Testis (tissue), 3 donors: Measurements from ENCODE around the gene TRIM8. TPM values are rescaled to one million over a fixed set of nuclear protein-coding genes. Genes with fewer than 3 reads are reported as not detected.

Source experiments
- DNase-seq: peaks from one replicate; pipeline ENCODE4 v3.0.0-alpha.2; 2019
- H3K27ac ChIP-seq, 2 donors: fragments of 200-600 bp; sonication (generic); one replicate each; pipeline ENCODE4 v1.5.1; 2019
- H3K27me3 ChIP-seq: fragments of 200-600 bp; sonication (generic); one replicate; pipeline ENCODE4 v1.5.1; 2019
- H3K36me3 ChIP-seq: fragments of 200-600 bp; sonication (generic); one replicate; pipeline ENCODE4 v1.5.1; 2017; ENCODE audit warnings: low read depth; ENCODE audit errors: missing control alignments
- H3K4me1 ChIP-seq: fragments of 200-600 bp; sonication (generic); one replicate; pipeline ENCODE4 v1.5.1; 2019
- H3K4me3 ChIP-seq, 2 donors: fragments of 200-600 bp; sonication (generic); one replicate each; pipeline ENCODE4 v1.5.1; 2017 to 2019
- H3K9me3 ChIP-seq: fragments of 200-600 bp; sonication (generic); one replicate; pipeline ENCODE4 v1.5.1; 2017
- CTCF ChIP-seq, 3 experiments: fragments of 450-650 bp in 2 of 3; fragments of 200-600 bp in 1 of 3; sonication (generic) in 1 of 3; IDR thresholded peaks; one replicate each; pipeline ENCODE4 v1.5.1; 2016 to 2019; ENCODE audit warnings: antibody characterized with exemption in 3 of 3, mild to moderate bottlenecking in 2 of 3, moderate library complexity in 1 of 3
- POLR2A ChIP-seq: fragments of 450-650 bp; IDR thresholded peaks from one replicate; pipeline ENCODE4 v1.6.1; 2017; ENCODE audit warnings: antibody characterized with exemption, mild to moderate bottlenecking, moderate library complexity
- WGBS, 2 donors: methylation state at CpG; one replicate each; pipeline ENCODE4 v1.1.5; 2018; 5-methylcytosine and 5-hydroxymethylcytosine counted together
- intact Hi-C: fragments of 100-400 bp; cut with DNase I; formaldehyde crosslinking; loops from one replicate; pipeline ENCODE4 v1.15.1; 2023; ENCODE audit warnings: low total_unique reads
- polyA plus RNA-seq: library from polyadenylated mRNA; stranded (reverse); fragments of 350-450 nt; fragmentation: Illumina TruSeq; extraction: RNeasy Lipid Tissue Mini Kit (QIAGEN cat#74804); gene quantifications from one replicate; pipeline ENCODE4 v1.2.3, GENCODE V29; 2014; ENCODE audit warnings: low read depth, low replicate concordance; ENCODE audit not compliant: insufficient read depth
- total RNA-seq, 2 donors: library from RNA; depleted of rRNA; stranded (reverse); fragments of >200 nt; gene quantifications; one replicate each; pipeline ENCODE4 v1.2.3, GENCODE V29; 2016

TRIM8 gene
- total and polyA plus RNA-seq, 3 donors from 2014 or later = 69.8 to 170 (median 114) TPM

DNA sequence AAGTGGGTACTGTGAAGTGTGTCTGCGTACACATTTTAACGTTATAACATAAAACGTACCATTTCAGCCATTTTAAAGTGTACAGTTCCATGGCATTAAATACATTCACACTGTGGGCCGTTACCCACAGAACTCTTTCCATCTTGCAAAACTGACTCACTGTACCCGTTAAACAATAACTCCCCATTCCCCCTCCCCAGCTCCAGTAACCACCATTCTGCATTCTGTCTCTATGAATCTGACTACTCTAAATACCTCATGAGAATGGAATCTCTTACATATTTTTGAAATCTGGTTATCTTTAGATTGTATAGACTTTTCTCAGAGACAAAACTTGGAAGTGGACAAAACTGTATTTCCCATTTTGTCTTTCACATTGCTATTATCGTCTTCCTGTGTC, 60.6 kb downstream of the TRIM8 start:
- no peaks in the 10 kb centered on the region for H3K27me3 ChIP-seq
- no peak for TF ChIP-seq CTCF (IDR thresholded peaks at IDR 0.05)
- no peaks in the 10 kb centered on the region for H3K36me3 ChIP-seq
- H3K9me3 ChIP-seq = no peaks in the 10 kb centered on the region
- no peak overlapping the region for H3K4me3 ChIP-seq
- DNase-seq = no peak
- peaks cover 4% of the 10 kb centered on the region for H3K4me1 ChIP-seq
- 90 to 92% methylated on average over 6 of the region's 6 CpGs for WGBS, 2 donors
- H3K27ac ChIP-seq = no peak overlapping the region
- intact Hi-C loops = no loop called here

DNA sequence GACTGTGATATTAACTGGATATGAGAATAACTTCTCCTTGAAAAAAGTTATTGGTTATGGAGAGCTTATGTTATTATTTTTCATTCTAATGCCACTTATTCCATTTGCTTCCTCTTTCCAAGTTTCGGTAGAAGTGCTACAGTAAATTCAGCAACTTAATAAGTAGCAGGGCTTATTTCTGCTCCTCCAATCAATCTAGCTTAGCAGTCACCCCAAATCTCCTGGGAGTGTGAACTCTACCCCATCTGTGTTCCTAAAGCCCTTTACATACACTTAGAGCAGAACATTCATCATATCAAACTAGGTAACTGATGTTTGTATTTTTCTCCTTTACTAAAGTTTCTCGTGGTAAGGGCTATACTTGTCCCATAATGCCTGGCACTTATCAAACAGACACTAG, 61.3 kb downstream of the TRIM8 start:
- Histone ChIP-seq H3K4me3 (no peak overlapping the region), H3K36me3 (no peaks in the 10 kb centered on the region), H3K27ac (no peak overlapping the region), H3K4me1 (peaks cover 6% of the 10 kb centered on the region), H3K27me3 (no peaks in the 10 kb centered on the region), H3K9me3 (no peaks in the 10 kb centered on the region)
- no peak for DNase-seq
- TF ChIP-seq POLR2A (no peak), CTCF (IDR thresholded peaks at IDR 0.05) (no peak)
- intact Hi-C loops = no loop called here
- 80% methylated on average over 2 of the region's 2 CpGs for WGBS, 2 donors

Other genes with a start within 250 kb of the TRIM8 start
- gene NFKB2, start 248.8 kb upstream of the TRIM8 start, total RNA-seq = 10 to 100 TPM; 25.2 to 42.7 TPM
- gene NFKB2, start 248.8 kb upstream of the TRIM8 start, polyA plus RNA-seq = 18.4 TPM
- 10 to 100 TPM; 22.0 to 22.7 TPM for gene PSD, start 225.7 kb upstream of the TRIM8 start, total RNA-seq
- gene PSD, start 225.7 kb upstream of the TRIM8 start, polyA plus RNA-seq = 17.7 TPM
- gene FBXL15, start 223.6 kb upstream of the TRIM8 start, total RNA-seq = 10 to 100 TPM; 28.9 to 32.2 TPM
- gene FBXL15, start 223.6 kb upstream of the TRIM8 start, polyA plus RNA-seq = 9.2 TPM
- gene CUEDC2, start 211.9 kb upstream of the TRIM8 start, total RNA-seq = 10 to 100 TPM; 49.0 to 70.5 TPM
- 76.0 TPM for gene CUEDC2, start 211.9 kb upstream of the TRIM8 start, polyA plus RNA-seq
- 1 to 10 TPM in 1 of 2 donors, under 1 TPM in 1; 0.55 to 1.3 TPM for gene C10orf95, start 192.9 kb upstream of the TRIM8 start, total RNA-seq
- gene C10orf95, start 192.9 kb upstream of the TRIM8 start, polyA plus RNA-seq = 0.29 TPM
- 10 to 100 TPM; 97.6 to 97.7 TPM for gene ACTR1A, start 141.8 kb upstream of the TRIM8 start, total RNA-seq
- 126 TPM for gene ACTR1A, start 141.8 kb upstream of the TRIM8 start, polyA plus RNA-seq
- 10 to 100 TPM; 16.5 to 22.9 TPM for gene SUFU, start 140.5 kb upstream of the TRIM8 start, total RNA-seq
- gene SUFU, start 140.5 kb upstream of the TRIM8 start, polyA plus RNA-seq = 28.4 TPM
- gene ARL3, start 69.9 kb downstream of the TRIM8 start, total RNA-seq = 10 to 100 TPM; 10.8 to 10.9 TPM
- gene ARL3, start 69.9 kb downstream of the TRIM8 start, polyA plus RNA-seq = 25.2 TPM
- 1 to 10 TPM; 5.6 to 9.8 TPM for gene SFXN2, start 70.2 kb downstream of the TRIM8 start, total RNA-seq
- 4.4 TPM for gene SFXN2, start 70.2 kb downstream of the TRIM8 start, polyA plus RNA-seq
- 100 to 1,000 TPM; 113 to 165 TPM for gene WBP1L, start 99.5 kb downstream of the TRIM8 start, total RNA-seq
- 72.4 TPM for gene WBP1L, start 99.5 kb downstream of the TRIM8 start, polyA plus RNA-seq
- gene CYP17A1, start 192.9 kb downstream of the TRIM8 start, total RNA-seq = 10 to 100 TPM; 12.1 to 15.1 TPM
- 146 TPM for gene CYP17A1, start 192.9 kb downstream of the TRIM8 start, polyA plus RNA-seq
- gene BORCS7, start 209.8 kb downstream of the TRIM8 start, total RNA-seq = 10 to 100 TPM; 27.1 to 41.9 TPM
- 48.1 TPM for gene BORCS7, start 209.8 kb downstream of the TRIM8 start, polyA plus RNA-seq
- 10 to 100 TPM; 18.3 to 19.2 TPM for gene AS3MT, start 225.0 kb downstream of the TRIM8 start, total RNA-seq
- 15.0 TPM for gene AS3MT, start 225.0 kb downstream of the TRIM8 start, polyA plus RNA-seq